ENCODE data around the gene MTMR10.

DNA sequence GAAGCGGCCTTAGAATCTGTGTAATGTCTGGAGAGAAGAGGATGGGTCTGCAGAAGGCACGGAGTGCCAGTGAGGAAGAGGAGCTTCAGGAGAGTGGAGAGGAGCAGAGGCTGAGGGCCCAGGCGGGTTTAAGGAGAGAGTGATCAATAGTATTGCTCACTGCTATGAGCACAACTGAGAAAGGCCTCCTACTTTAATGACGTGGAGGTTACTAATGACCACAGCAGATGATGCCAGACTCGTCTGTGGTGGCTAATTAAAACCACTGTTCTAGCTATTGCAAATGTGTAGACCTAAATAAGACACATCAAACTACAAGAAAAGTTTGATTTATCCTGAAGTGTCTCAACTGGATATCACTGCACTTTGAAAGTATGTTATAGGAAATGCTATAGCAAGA lies 33.2 kb downstream of the MTMR10 start:
- TF ChIP-seq, protein P1, sequence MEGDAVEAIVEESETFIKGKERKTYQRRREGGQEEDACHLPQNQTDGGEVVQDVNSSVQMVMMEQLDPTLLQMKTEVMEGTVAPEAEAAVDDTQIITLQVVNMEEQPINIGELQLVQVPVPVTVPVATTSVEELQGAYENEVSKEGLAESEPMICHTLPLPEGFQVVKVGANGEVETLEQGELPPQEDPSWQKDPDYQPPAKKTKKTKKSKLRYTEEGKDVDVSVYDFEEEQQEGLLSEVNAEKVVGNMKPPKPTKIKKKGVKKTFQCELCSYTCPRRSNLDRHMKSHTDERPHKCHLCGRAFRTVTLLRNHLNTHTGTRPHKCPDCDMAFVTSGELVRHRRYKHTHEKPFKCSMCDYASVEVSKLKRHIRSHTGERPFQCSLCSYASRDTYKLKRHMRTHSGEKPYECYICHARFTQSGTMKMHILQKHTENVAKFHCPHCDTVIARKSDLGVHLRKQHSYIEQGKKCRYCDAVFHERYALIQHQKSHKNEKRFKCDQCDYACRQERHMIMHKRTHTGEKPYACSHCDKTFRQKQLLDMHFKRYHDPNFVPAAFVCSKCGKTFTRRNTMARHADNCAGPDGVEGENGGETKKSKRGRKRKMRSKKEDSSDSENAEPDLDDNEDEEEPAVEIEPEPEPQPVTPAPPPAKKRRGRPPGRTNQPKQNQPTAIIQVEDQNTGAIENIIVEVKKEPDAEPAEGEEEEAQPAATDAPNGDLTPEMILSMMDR (IDR thresholded peaks at IDR 0.05; ENCODE audit: insufficient read depth, low read depth, low read length), result no peak
- TF ChIP-seq EZH2 (IDR thresholded peaks at IDR 0.05; ENCODE audit: insufficient read depth, low read length), result no peak

Data from astrocyte (in vitro differentiated cells and primary cell).